Loucy (cell line): Measurements from ENCODE around the gene SLC9B2.

Experiments
- H2AFZ ChIP-seq: fragments of 200-600 bp; sonication (generic); 2 replicates; pipeline ENCODE4 v1.6.0; 2016; ENCODE audit warnings: antibody characterized with exemption, mild to moderate bottlenecking, low read length, moderate library complexity
- H3F3A ChIP-seq: fragments of 200-600 bp; 2 replicates; pipeline ENCODE4 v1.6.0; 2016; ENCODE audit warnings: antibody characterized with exemption, low read depth, mild to moderate bottlenecking
- H3K27me3 ChIP-seq: fragments of 200-600 bp; sonication (generic); 2 replicates; pipeline ENCODE4 v1.6.1; 2014; ENCODE audit warnings: low read length, mild to moderate bottlenecking; ENCODE audit not compliant: insufficient read depth, poor library complexity, severe bottlenecking
- H3K36me3 ChIP-seq: fragments of 200-600 bp; sonication (generic); 2 replicates; pipeline ENCODE4 v1.6.1; 2016; ENCODE audit warnings: low read length; ENCODE audit not compliant: insufficient read depth
- H3K4me1 ChIP-seq: fragments of 200-600 bp; sonication (generic); 2 replicates; pipeline ENCODE4 v1.5.1; 2014; ENCODE audit warnings: low read length, mild to moderate bottlenecking; ENCODE audit not compliant: insufficient read depth, poor library complexity, severe bottlenecking
- H3K4me2 ChIP-seq: fragments of 200-600 bp; sonication (generic); 2 replicates; pipeline ENCODE4 v1.6.0; 2014; ENCODE audit warnings: antibody characterized with exemption, low read length, low read depth, mild to moderate bottlenecking; ENCODE audit not compliant: poor library complexity, severe bottlenecking
- H3K4me3 ChIP-seq: fragments of 200-600 bp; sonication (generic); 2 replicates; pipeline ENCODE4 v1.5.1; 2014; ENCODE audit warnings: low read length, mild to moderate bottlenecking, mixed read lengths; ENCODE audit not compliant: poor library complexity, severe bottlenecking
- H3K79me2 ChIP-seq: fragments of 200-600 bp; sonication (generic); 2 replicates; pipeline ENCODE4 v1.6.1; 2014; ENCODE audit warnings: low read length; ENCODE audit not compliant: insufficient read depth
- H3K9ac ChIP-seq: fragments of 200-600 bp; sonication (generic); 2 replicates; pipeline ENCODE4 v1.6.0; 2014; ENCODE audit warnings: mild to moderate bottlenecking, low read depth, low read length, moderate library complexity; ENCODE audit not compliant: poor library complexity, severe bottlenecking
- H3K9me2 ChIP-seq: fragments of 200-600 bp; sonication (generic); replicated peaks from 2 replicates; pipeline ENCODE4 v1.6.1; 2016; ENCODE audit warnings: low read depth, low read length, mixed read lengths
- H3K9me3 ChIP-seq: fragments of 200-600 bp; sonication (generic); 2 replicates; pipeline ENCODE4 v1.6.1; 2014; ENCODE audit warnings: mild to moderate bottlenecking, antibody characterized with exemption, low read length, low read depth; ENCODE audit not compliant: insufficient read depth
- H4K20me1 ChIP-seq: fragments of 200-600 bp; sonication (generic); 2 replicates; pipeline ENCODE4 v1.6.0; 2014; ENCODE audit warnings: antibody characterized with exemption, low read length, mild to moderate bottlenecking; ENCODE audit not compliant: insufficient read depth, poor library complexity, severe bottlenecking
- CTCF ChIP-seq: fragments of 200-600 bp; sonication (generic); conservative IDR thresholded peaks from 2 replicates; pipeline ENCODE4 v1.5.1; 2014; ENCODE audit warnings: mild to moderate bottlenecking, antibody characterized with exemption, low read length
- EZH2phosphoT487 ChIP-seq: fragments of 200-600 bp; IDR thresholded peaks from 2 replicates; pipeline ENCODE4 v1.6.1; 2018; ENCODE audit warnings: antibody characterized with exemption, mild to moderate bottlenecking, moderate library complexity, borderline replicate concordance

Gene SLC9B2

GRCh38 chr4:103026868-103027267 is 49.7 kb downstream of the SLC9B2 start:
- H3K4me1 ChIP-seq: no peaks in the 10 kb centered on the region
- H2AFZ ChIP-seq: no peak overlapping the region
- no peaks in the 10 kb centered on the region for H3K9me3 ChIP-seq
- no peaks in the 10 kb centered on the region for H3F3A ChIP-seq
- H3K79me2 ChIP-seq: no peaks in the 10 kb centered on the region
- no peaks in the 10 kb centered on the region for H3K36me3 ChIP-seq
- no peaks in the 10 kb centered on the region for H3K27me3 ChIP-seq
- H3K4me3 ChIP-seq: no peak overlapping the region
- H3K9ac ChIP-seq: no peak overlapping the region
- no peaks in the 10 kb centered on the region for H4K20me1 ChIP-seq
- no peaks in the 10 kb centered on the region for H3K9me2 ChIP-seq
- TF ChIP-seq CTCF: no peak
- TF ChIP-seq EZH2phosphoT487: no peak
- no peak overlapping the region for H3K4me2 ChIP-seq

GRCh38 chr4:103024996-103025395 is 51.6 kb downstream of the SLC9B2 start:
- TF ChIP-seq CTCF (no peak), EZH2phosphoT487 (no peak)
- no peaks in the 10 kb centered on the region for H3F3A ChIP-seq

GRCh38 chr4:103021120-103021519 is 55.4 kb downstream of the SLC9B2 start:
- H3K36me3 ChIP-seq: no peaks in the 10 kb centered on the region
- no peaks in the 10 kb centered on the region for H3K79me2 ChIP-seq
- no peaks in the 10 kb centered on the region for H3F3A ChIP-seq
- no peak overlapping the region for H3K4me2 ChIP-seq
- peaks cover 14% of the 10 kb centered on the region for H3K4me1 ChIP-seq
- no peak for TF ChIP-seq EZH2phosphoT487
- no peak for TF ChIP-seq CTCF
- H3K4me3 ChIP-seq: no peak overlapping the region
- H2AFZ ChIP-seq: no peak overlapping the region
- no peaks in the 10 kb centered on the region for H3K27me3 ChIP-seq
- H3K9ac ChIP-seq: no peak overlapping the region
- H3K9me3 ChIP-seq: no peaks in the 10 kb centered on the region
- no peaks in the 10 kb centered on the region for H3K9me2 ChIP-seq
- H4K20me1 ChIP-seq: no peaks in the 10 kb centered on the region

More at GRCh38 chr4:103024996-103025395, 51.6 kb downstream of the SLC9B2 start:
- H3K4me3 ChIP-seq: no peak overlapping the region
- no peaks in the 10 kb centered on the region for H3K9me3 ChIP-seq
- H3K4me1 ChIP-seq: peaks cover 3% of the 10 kb centered on the region
- H3K27me3 ChIP-seq: no peaks in the 10 kb centered on the region
- no peak overlapping the region for H3K9ac ChIP-seq
- no peaks in the 10 kb centered on the region for H3K36me3 ChIP-seq
- H2AFZ ChIP-seq: no peak overlapping the region
- H3K79me2 ChIP-seq: no peaks in the 10 kb centered on the region
- no peak overlapping the region for H3K4me2 ChIP-seq
- no peaks in the 10 kb centered on the region for H4K20me1 ChIP-seq
- H3K9me2 ChIP-seq: no peaks in the 10 kb centered on the region
